GM21526 (cell line): ENCODE measurements around the gene GUK1.

Experiments used
- ATAC-seq: cut with Tn5 transposase; IDR thresholded peaks from one replicate; pipeline ENCODE4 v1.9.1; 2021; ENCODE audit warnings: moderate library complexity; ENCODE audit not compliant: unreplicated experiment, low FRiP score

GUK1 gene

DNA sequence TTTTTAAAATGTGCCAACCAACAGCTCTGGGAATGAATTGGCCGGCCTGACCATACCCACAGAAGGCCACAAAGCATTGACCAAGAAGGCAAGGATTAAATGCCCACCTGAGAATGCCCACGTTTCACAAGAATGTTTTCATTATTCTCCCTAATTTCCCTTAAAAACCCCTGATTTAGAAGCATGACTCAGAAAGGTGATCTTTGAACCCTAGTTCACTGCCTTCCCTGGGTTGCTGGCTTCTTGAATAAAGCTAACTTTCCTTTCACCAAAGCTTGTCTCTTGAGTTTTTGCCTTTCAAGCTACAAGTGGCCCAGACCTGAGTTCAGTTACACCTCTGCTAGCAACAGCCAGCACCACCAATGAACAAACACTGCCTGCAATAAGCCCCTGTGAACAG lies 16.6 kb upstream of the GUK1 start:
- no peak for ATAC-seq

DNA sequence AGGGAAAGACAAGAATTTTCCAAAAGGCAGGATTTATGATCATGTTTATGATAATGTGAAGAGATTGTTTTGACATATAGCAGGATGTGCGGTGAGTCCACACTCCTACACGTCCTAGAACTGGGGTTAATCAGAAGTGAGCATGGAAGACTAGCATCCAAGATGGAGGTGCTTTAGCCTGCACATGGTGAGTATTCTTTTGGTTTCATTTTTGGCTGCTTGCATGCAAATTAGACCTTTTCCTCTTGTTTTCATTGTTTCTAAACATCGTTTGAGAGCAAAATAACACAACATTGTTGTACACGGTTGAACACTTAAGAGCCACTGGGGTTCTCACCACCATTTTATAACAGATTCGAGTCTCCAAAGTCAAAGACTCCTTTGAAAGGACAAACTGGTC lies 14.9 kb upstream of the GUK1 start:
- no peak for ATAC-seq

DNA sequence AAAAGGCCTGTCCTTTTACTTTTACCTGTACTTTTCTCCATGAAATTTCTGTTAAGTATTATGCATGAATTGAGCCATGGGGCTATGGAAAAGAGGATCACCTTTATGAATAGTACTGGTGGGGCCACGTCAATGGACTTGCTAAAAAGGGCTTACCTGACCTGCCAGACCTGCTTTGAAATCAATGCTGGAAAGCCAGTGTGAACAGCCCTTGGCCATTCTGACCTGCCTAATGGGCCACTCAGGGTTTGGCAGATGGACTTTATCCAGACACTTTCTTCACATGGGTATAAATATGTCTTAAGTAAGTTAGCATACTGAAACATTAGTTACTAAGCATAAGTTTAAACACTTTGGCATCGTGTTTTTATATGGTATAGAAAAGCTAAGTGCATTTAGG lies 8.3 kb upstream of the GUK1 start:
- no peak for ATAC-seq

DNA sequence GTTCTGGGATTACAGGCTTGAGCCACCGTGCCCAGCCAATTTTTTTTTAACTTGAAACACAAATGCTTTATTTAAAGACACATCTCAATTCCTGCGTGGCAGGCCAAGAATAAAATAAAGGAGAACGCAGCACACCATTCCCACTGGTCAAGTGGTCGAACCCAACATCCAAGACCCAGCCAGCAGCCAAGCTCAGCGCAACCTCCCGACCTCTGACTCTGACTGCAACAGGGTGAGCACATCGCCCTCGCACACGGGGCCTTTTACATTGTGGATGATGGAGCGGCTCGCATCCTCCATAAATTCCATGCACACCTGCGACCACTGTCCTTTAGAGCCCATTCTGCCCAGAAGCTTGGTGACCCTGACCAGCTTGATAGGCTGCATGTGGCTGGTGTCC lies 5.5 kb upstream of the GUK1 start:
- no peak for ATAC-seq

DNA sequence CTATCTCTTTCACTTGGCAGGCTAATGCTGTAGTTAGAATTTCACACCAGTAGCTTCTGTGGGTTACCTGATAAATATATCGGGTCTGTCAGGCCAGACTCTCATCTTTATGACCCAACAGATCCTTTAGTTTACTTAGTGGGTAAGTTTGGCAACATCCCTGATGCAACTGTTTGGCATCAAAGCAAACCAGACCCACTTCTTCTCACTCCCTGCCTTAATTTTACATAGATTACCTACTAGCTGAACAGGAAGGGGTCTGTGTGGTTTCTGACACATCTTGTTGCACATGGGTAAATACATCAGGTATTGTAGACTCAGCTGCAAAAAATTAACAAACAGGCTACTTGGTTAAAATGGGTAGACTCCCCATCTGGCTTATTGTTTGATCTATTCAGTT lies 3.2 kb upstream of the GUK1 start:
- ATAC-seq, result no peak

DNA sequence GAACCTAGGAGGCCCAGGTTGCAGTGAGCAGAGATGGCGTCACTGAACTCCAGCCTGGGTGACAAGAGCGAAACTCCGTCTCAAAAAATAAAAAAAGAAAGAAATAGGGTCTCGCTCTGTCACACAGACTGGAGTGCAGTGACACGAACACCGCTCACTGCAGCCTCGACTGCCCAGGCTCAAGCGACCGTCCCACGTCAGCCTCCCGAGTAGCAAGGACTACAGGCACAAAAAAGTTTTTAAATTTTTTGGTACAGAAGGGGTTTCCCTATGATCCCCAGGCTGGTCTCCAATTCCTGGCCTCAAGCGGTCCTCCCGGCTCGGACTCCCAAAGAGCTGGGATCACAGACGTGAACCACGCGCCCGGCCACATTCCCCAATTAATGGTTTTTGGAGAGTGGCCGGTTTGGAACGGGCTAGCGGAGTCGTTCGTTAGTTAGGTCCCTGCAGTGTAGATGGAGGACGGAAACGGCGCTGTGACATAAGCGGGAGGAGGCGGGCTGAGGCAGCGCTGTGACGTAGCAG lies 611 bp upstream of the GUK1 start:
- ATAC-seq, result peak; percentile 0

DNA sequence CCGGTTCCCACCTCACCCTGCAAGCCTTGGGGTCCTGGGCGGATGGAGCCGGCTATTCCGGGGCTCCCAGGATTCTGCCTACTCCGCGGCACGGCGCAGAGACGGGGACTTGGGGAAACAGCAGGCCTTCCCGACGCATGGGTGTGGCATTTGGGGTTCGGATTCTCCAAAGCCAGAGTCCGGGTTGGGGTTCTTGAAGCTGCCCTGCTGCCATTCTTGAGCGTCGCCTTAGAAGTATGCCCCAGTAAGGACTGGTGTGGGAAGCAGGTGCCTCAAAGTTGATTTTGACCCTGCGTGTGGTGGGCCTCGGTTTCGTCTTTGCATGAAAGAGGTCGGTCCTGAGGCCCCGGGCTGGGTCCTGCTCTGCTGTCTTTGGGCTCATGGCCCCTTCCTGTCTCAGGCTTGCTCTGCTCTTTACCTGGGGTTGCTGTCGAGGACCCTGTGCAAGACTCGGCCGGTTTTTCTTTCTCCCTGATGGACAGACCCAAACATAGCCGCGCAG lies 696 bp downstream of the GUK1 start:
- no peak for ATAC-seq

DNA sequence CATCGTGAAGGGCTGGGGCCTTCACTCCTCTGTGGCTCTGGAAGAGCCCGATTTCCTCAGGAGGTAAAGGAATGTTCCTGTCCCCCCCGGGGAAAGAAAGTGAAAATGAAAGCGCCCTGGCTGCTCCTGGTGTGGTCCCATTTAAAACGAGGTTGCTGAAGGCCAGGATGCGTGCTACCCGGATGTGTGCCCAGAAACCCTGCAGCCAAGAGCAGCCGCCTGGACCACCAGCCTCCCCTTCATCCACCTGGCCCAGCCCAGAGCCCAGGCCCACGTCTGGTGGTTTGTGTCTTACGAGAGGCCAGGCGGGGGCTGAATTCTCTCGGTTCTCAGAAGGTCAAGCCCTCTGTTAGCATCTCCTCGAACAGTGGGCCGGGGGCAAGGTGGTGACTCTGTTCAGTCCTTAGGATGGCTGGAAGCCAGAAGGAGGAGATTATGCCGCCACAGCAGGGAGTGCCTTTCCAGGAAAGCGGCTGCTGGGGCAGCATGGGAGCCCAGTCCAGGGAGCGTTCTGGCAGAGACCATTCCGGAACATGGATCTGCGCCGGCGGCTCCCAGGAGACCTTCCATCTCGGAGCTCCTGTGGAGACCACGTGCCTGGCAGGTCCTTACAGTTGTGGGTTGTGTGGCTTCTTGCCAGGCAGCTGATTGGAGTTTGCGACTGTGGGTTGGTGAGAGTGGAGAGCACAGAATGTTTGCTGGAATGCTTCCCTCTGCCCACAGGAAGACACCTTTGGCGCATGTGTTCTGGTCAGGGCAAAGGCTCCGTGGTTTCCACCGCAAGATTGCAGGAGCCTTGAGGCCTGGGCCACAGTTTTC lies 1.4 kb downstream of the GUK1 start:
- ATAC-seq, result no peak

DNA sequence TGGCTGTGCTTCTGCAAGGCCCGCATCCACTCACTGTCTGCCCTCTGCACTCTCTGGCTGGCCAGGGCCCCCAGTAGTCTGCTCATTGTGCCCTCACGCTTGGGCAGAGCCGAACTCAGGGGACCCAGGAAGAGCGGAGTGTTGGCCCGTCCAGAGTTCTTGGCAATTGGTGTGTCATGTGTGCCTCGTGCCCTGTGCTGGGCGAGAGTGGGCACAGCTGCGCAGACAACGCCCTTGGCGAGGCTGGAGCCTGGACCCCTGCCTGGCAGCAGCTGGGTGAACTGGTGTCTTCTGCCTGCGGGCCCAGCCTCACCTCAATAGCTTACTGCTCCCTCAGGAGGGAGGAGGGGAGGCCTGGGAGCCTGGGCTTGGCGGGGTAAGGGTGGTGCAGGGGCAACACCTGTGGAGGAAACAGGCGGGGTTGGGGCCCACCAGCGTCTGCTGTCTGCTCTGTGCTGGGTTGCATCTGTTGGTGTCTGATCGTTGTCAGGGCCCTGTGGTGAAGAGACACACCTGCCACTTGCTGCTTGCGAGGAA lies 2.1 kb downstream of the GUK1 start:
- no peak for ATAC-seq

DNA sequence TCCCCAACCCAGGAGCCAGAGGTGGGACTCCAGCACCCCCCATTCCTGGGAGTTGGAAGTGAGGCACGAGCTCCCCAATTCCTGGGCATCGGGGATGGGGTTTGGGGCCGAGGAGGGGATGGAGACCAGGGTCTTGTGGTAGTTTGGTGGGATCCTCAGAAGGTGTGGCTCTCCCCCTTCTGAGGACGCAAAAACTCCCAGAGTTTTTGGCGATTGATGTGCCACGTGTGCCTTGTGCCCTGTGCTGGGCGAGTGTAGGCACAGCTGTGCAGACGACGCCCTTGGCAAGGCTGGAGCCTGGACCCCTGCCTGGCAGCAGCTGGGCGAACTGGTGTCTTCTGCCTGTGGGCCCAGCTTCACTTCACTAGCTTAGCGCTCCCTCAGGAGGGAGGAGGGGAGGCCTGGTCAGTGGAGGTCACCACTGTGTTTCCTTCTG lies 2.6 kb downstream of the GUK1 start:
- ATAC-seq, result no peak

DNA sequence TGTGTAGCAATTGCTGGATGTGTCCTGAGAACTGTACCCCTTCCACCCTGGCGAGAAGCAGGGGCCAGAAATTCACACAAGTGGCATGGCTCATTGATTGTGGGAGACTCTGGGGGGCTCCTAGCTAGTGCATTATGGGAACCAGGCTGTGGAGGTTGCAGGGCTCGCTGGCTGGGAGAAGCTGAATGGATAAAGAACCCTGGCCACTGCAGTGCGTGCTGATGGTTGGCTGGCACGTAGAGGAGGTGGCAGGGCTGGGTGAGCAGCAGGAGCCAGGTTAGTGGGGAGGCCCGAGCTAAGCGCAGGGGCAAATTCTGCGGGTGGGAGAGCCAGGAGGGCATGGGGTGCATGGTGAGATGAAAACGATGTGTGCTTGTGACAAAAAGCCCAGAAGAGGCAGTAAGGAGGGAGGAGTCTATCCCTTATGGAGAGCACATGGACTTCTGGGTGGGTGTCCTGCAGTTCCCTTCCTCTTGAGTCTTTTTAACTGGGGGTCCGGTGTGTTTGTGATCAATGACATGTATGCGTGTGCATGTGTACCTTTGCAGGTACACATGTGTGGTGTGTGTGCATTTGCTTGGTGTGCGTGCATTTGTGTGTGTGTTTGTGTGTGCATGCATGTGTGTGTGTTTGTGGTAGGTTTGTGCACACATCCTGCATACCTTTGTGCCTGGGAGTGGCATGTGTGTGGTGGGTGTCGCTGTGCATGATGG lies 3.6 kb downstream of the GUK1 start:
- no peak for ATAC-seq

DNA sequence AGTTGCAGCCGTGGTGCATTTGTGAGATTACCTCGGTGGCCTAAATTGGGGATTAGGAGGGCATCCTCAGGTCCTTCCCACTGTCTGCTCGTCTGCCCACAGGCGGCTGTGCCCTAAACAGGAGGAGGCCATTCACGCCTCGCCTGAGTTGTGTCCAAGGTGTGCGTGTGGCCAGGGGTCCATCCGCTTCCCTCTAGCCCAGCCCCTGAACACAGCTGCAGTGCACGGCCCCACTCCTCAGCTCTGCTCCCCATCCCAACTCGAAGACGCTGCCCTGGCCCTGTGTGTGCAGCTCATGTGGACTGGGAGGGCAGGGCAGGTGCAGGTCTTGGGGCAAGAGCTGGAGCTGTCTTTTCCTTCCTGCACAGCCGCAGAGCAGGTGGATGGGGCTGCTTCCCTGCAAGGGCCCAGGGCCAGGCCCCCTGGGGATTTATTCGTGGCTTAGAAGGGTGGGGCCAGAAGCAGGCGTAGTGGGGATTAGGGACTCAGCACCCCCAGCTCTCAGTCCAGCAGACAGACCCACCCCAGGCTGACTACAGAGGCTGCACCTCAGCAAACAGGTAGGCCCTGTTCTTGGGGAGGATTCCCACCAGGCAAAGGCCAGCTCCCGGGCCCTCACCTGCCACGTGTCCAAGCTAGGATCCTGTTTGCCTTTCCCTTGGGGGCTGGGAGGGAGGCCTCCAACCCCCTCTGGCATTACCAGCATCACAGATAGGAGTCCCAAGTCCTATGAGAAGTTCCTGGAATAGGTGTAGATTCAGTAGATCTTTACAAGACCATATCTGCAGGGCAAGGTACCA lies 4.3 kb downstream of the GUK1 start:
- no peak for ATAC-seq

DNA sequence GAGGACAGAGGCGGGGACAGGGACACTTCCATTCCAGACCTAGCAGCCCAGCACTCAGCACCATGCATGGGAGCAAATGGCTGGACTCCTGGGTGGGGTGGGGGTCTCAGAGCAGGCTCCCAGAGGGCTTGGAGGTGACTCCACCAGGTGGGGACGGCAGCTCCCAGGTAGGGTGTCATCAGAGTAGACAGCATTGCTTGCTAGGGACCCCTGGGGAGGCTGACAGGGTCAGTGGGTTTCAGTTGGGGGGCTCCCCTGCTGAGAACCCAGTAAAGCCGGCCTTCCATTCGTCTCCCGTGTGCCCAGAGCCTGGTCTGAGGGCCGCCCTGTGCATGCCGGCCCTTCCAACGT lies 4.9 kb downstream of the GUK1 start:
- ATAC-seq, result no peak

DNA sequence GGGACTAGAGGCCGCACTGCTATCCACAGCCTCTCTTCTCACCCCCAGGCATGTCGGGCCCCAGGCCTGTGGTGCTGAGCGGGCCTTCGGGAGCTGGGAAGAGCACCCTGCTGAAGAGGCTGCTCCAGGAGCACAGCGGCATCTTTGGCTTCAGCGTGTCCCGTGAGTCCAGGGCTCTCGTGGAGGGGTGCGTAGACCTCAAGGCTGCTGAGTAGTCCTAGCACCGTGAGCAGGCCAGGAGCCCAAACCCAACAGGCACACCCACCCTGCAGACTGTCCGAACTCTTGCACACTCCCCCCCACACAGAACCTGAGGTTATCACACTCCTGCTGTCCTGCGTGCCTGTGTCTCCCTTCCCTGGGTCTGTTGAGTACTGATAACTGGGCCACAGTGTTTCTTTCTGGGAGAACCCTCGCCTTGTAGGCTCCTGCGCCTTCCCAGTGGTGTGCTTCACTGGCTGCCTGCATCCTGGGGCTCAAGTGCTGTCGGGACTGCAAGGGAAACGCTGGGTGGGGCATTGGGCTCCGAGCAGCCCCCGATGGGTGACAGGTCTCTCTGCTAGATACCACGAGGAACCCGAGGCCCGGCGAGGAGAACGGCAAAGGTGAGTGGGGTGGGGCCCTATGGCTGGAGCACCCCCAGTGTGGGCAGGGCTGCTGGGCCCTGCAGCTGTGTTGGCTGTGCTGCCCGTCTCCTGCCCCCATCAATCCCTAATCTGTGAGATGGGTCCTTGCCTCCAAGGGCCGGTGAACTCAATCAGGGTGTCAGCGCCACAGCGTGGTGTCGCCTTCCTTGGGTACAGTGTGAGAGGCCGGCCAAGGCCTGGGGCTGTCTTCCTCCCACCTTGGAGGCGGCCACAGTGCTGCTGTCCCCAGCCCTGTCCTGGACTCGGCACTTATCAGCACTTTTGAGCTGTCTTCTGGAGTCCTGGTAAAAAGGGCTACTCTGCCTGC lies 5.7 kb downstream of the GUK1 start:
- ATAC-seq, result no peak

DNA sequence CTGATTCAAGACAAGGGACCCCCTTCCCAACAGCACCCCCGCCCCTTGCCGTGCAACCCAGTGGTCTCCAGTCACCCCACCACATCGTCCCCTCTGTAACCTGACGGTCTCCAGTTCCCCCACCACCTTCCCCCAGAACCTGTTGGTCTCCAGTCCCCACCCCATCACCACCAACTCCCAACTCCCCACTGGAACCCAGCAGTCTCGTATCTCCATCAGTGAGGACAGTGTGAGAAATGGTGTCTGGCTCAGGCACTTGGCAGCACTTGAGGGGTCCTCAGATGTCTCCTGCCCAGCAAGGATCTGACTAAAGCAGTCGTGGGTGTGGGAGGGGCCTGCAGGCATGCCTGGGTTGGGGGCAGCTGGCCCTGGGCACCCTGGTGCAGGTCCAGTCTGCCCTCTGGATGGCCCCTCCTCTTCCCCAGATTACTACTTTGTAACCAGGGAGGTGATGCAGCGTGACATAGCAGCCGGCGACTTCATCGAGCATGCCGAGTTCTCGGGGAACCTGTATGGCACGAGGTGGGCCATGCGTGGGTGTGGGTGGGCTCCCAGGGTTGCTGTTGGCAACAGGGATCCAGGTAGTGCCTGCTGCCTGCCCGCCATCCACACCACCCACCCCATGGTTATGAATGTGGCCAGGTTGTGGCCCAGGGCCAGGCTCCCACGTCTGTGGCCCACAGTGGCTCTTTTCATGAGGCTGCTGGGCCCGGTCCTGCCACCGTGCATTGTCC lies 6.5 kb downstream of the GUK1 start:
- ATAC-seq, result no peak

DNA sequence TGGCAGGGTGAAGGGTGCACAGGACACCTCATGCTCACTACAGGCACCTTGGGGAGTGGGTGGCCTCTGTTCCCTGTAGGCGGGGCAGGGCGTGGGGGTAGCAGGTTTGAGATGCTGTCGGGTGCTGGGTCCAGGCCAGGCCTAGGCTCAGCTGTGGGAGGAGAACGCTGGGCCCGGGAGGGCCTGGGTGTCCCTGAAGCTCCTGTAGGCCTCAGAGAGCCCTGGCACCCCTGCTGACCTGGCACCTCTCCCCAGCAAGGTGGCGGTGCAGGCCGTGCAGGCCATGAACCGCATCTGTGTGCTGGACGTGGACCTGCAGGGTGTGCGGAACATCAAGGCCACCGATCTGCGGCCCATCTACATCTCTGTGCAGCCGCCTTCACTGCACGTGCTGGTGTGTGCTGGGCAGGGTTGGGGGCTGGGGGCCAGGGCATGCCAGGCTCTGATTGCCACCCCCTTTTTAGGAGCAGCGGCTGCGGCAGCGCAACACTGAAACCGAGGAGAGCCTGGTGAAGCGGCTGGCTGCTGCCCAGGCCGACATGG lies 7.1 kb downstream of the GUK1 start:
- no peak for ATAC-seq

DNA sequence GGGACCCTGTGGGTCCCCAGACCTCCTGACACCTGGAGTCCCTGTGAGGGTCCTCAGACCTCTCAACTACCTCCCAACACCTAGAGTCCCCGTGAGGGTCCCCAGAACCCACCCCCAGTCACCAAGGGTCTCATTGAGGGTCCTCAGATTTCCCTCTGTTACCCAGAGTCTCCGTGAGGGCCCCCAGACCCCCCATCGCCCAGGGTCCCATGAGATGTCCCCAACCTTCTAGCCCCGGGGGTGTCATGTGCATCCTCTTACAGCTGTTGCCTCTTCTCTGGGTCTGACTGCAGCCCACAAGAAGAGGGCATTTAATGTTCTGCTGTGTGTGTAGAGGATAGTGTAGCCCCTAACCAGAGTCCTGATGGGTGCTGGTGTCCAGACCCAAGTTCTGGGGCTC lies 7.7 kb downstream of the GUK1 start:
- no peak for ATAC-seq

DNA sequence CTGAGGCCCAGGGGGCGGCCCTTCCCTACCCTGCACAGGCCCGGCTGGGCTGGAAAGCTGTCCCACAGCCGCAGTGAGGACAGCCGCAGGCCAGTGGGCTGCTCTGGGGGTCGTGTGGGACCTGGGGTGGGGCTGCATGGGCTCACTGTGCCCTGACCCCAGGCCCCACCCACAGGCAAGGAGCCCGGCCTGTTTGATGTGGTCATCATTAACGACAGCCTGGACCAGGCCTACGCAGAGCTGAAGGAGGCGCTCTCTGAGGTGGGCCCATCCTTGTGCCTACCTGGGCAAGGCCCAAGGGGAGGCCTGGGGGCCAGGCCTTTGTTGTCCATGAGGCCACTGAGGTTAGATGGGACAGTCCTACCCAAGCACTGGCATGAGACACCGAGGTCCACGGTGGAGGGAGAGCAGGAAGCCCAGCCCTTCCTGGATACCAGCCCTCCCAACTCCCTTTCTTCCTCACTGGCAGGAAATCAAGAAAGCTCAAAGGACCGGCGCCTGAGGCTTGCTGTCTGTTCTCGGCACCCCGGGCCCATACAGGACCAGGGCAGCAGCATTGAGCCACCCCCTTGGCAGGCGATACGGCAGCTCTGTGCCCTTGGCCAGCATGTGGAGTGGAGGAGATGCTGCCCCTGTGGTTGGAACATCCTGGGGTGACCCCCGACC lies 8.2 kb downstream of the GUK1 start:
- no peak for ATAC-seq
